ENCODE measurements around the gene PTGFR. TPM values are rescaled to one million over a fixed set of nuclear protein-coding genes. Genes with fewer than 3 reads are reported as not detected.

The PTGFR gene
- total RNA-seq, 4 donors from 2014 or later: 13.8 to 64.0 (median 23.2) TPM

- H3K9me3 ChIP-seq: no peaks in the 10 kb centered on the region
- H3K36me3 ChIP-seq: no peaks in the 10 kb centered on the region
- H3K27me3 ChIP-seq: no peaks in the 10 kb centered on the region
- TF ChIP-seq CTCF (IDR thresholded peaks at IDR 0.05): no peak
- no peak for TF ChIP-seq POLR2A (IDR thresholded peaks at IDR 0.05)
- no peak overlapping the region for H3K4me3 ChIP-seq
- DNase-seq: no peak
- peaks cover 0 to 5% of the 10 kb centered on the region in 2 donors for H3K4me1 ChIP-seq
- H3K27ac ChIP-seq: no peak overlapping the region
- intact Hi-C loops (cut with DNase I; ENCODE audit: low total_unique reads): no loop called here
Observed at GRCh38 chr1:78541479-78541878, 50.7 kb downstream of the PTGFR start.

GRCh38 chr1:78543941-78544643 is 53.3 kb downstream of the PTGFR start:
- Histone ChIP-seq H3K4me1 (peaks cover 0 to 5% of the 10 kb centered on the region in 2 donors), H3K27me3 (no peaks in the 10 kb centered on the region), H3K36me3 (no peaks in the 10 kb centered on the region), H3K27ac (no peak overlapping the region), H3K4me3 (no peak overlapping the region), H3K9me3 (no peaks in the 10 kb centered on the region)
- DNase-seq: no peak
- intact Hi-C loops (cut with DNase I; ENCODE audit: low total_unique reads): no loop called here
- TF ChIP-seq POLR2A (IDR thresholded peaks at IDR 0.05): no peak
- TF ChIP-seq CTCF (IDR thresholded peaks at IDR 0.05): no peak

- Histone ChIP-seq H3K9me3 (no peaks in the 10 kb centered on the region), H3K4me3 (no peak overlapping the region), H3K4me1 (no peaks in the 10 kb centered on the region), H3K27me3 (no peaks in the 10 kb centered on the region), H3K36me3 (no peaks in the 10 kb centered on the region), H3K27ac (no peak overlapping the region)
- no peak for TF ChIP-seq POLR2A (IDR thresholded peaks at IDR 0.05)
- no peak for TF ChIP-seq CTCF (IDR thresholded peaks at IDR 0.05)
- intact Hi-C loops (cut with DNase I; ENCODE audit: low total_unique reads): no loop called here
- no peak for DNase-seq
Observed at GRCh38 chr1:78547081-78547480, 56.3 kb downstream of the PTGFR start.

GRCh38 chr1:78549331-78549730 is 58.6 kb downstream of the PTGFR start:
- Histone ChIP-seq H3K4me3 (no peak overlapping the region), H3K36me3 (no peaks in the 10 kb centered on the region), H3K4me1 (no peaks in the 10 kb centered on the region), H3K27ac (no peak overlapping the region), H3K27me3 (no peaks in the 10 kb centered on the region), H3K9me3 (peaks cover 0 to 6% of the 10 kb centered on the region in 2 donors)
- intact Hi-C loops (cut with DNase I; ENCODE audit: low total_unique reads): no loop called here
- TF ChIP-seq POLR2A (IDR thresholded peaks at IDR 0.05): no peak
- TF ChIP-seq CTCF (IDR thresholded peaks at IDR 0.05): no peak
- DNase-seq: no peak

GRCh38 chr1:78549891-78550290 is 59.1 kb downstream of the PTGFR start:
- Histone ChIP-seq H3K27me3 (no peaks in the 10 kb centered on the region), H3K4me3 (no peak overlapping the region), H3K36me3 (no peaks in the 10 kb centered on the region), H3K4me1 (no peaks in the 10 kb centered on the region), H3K27ac (no peak overlapping the region), H3K9me3 (peaks cover 0 to 6% of the 10 kb centered on the region in 2 donors)
- no peak for DNase-seq
- no peak for TF ChIP-seq POLR2A (IDR thresholded peaks at IDR 0.05)
- no peak for TF ChIP-seq CTCF (IDR thresholded peaks at IDR 0.05)
- intact Hi-C loops (cut with DNase I; ENCODE audit: low total_unique reads): no loop called here

Data from uterus (tissue), 4 donors.